IPS-20b (cell line): ENCODE data around the gene EP300.
"Not testable (repeated sequence)": the region's sequence is repeated elsewhere in the genome, so short reads cannot be mapped to it uniquely, and the experiment has no call there.

ENCODE experiments used
- H3K27ac ChIP-seq: one replicate; pipeline ENCODE4 v1.5.1; 2013; ENCODE audit warnings: low read length
- H3K27me3 ChIP-seq: 2 replicates; pipeline ENCODE4 v1.6.1; 2013; ENCODE audit warnings: mild to moderate bottlenecking, low read length, inconsistent platforms; ENCODE audit not compliant: insufficient read depth
- H3K36me3 ChIP-seq: 2 replicates; pipeline ENCODE4 v1.6.1; 2013; ENCODE audit warnings: low read depth, mild to moderate bottlenecking, inconsistent platforms, low read length, moderate library complexity; ENCODE audit not compliant: insufficient read depth
- H3K4me1 ChIP-seq: 2 replicates; pipeline ENCODE4 v1.6.1; 2013; ENCODE audit warnings: mild to moderate bottlenecking, control low read depth, inconsistent platforms, low read length, moderate library complexity; ENCODE audit not compliant: insufficient read depth
- H3K4me3 ChIP-seq: 2 replicates; pipeline ENCODE4 v1.5.1; 2013; ENCODE audit warnings: mild to moderate bottlenecking, low read length, inconsistent platforms
- H3K9ac ChIP-seq: 2 replicates; pipeline ENCODE4 v1.6.1; 2013; ENCODE audit warnings: low read depth, mild to moderate bottlenecking, inconsistent platforms, low read length, moderate library complexity
- H3K9me3 ChIP-seq: 2 replicates; pipeline ENCODE4 v1.6.1; 2013; ENCODE audit warnings: mild to moderate bottlenecking, low read depth, low read length, inconsistent platforms; ENCODE audit not compliant: insufficient read depth

The EP300 gene

GRCh38 chr22:41117127-41117965 lies 25.0 kb downstream of the EP300 start:
- peaks cover 71% of the 10 kb centered on the region for H3K36me3 ChIP-seq
- no peaks in the 10 kb centered on the region for H3K27me3 ChIP-seq
- H3K9ac ChIP-seq: no peak overlapping the region
- no peaks in the 10 kb centered on the region for H3K4me1 ChIP-seq
- no peaks in the 10 kb centered on the region for H3K9me3 ChIP-seq
- H3K27ac ChIP-seq: no peak overlapping the region
- H3K4me3 ChIP-seq: no peak overlapping the region

- H3K27ac ChIP-seq: no peak overlapping the region
- no peaks in the 10 kb centered on the region for H3K9me3 ChIP-seq
- H3K4me1 ChIP-seq: no peaks in the 10 kb centered on the region
- no peak overlapping the region for H3K9ac ChIP-seq
- no peak overlapping the region for H3K4me3 ChIP-seq
- H3K36me3 ChIP-seq: peaks cover 87% of the 10 kb centered on the region
- H3K27me3 ChIP-seq: no peaks in the 10 kb centered on the region
Observed at GRCh38 chr22:41123151-41123550, 30.8 kb downstream of the EP300 start.

- Histone ChIP-seq H3K4me3 (no peak overlapping the region), H3K9ac (no peak overlapping the region), H3K27ac (no peak overlapping the region), H3K27me3 (no peaks in the 10 kb centered on the region), H3K9me3 (no peaks in the 10 kb centered on the region), H3K4me1 (no peaks in the 10 kb centered on the region), H3K36me3 (peaks cover 89% of the 10 kb centered on the region)
Observed at GRCh38 chr22:41124086-41124485, 31.7 kb downstream of the EP300 start.

- Histone ChIP-seq H3K27me3 (no peaks in the 10 kb centered on the region), H3K4me3 (no peak overlapping the region), H3K9ac (no peak overlapping the region), H3K27ac (no peak overlapping the region), H3K36me3 (peaks cover 90% of the 10 kb centered on the region), H3K4me1 (no peaks in the 10 kb centered on the region), H3K9me3 (no peaks in the 10 kb centered on the region)
Observed at GRCh38 chr22:41127451-41127850, 35.1 kb downstream of the EP300 start.

GRCh38 chr22:41128606-41129005 lies 36.2 kb downstream of the EP300 start:
- Histone ChIP-seq H3K36me3 (peaks cover 92% of the 10 kb centered on the region), H3K9me3 (no peaks in the 10 kb centered on the region), H3K27ac (no peak overlapping the region), H3K27me3 (no peaks in the 10 kb centered on the region), H3K9ac (no peak overlapping the region), H3K4me1 (no peaks in the 10 kb centered on the region), H3K4me3 (no peak overlapping the region)

GRCh38 chr22:41132550-41132949 lies 40.2 kb downstream of the EP300 start:
- H3K27ac ChIP-seq: no peak overlapping the region
- no peak overlapping the region for H3K4me3 ChIP-seq
- H3K9me3 ChIP-seq: no peaks in the 10 kb centered on the region
- H3K27me3 ChIP-seq: no peaks in the 10 kb centered on the region
- peaks cover 100% of the 10 kb centered on the region for H3K36me3 ChIP-seq
- H3K9ac ChIP-seq: no peak overlapping the region
- H3K4me1 ChIP-seq: no peaks in the 10 kb centered on the region

- Histone ChIP-seq H3K9ac (no peak overlapping the region), H3K4me1 (no peaks in the 10 kb centered on the region), H3K4me3 (no peak overlapping the region), H3K9me3 (no peaks in the 10 kb centered on the region; the same call in 1 of the 2 replicates), H3K36me3 (peaks cover 100% of the 10 kb centered on the region), H3K27me3 (no peaks in the 10 kb centered on the region), H3K27ac (no peak overlapping the region)
Observed at GRCh38 chr22:41140365-41140957, 48.1 kb downstream of the EP300 start.

GRCh38 chr22:41145921-41146320 lies 53.5 kb downstream of the EP300 start:
- H3K27ac ChIP-seq, H3K4me1 ChIP-seq, H3K9me3 ChIP-seq, H3K27me3 ChIP-seq, H3K4me3 ChIP-seq, H3K9ac ChIP-seq: not testable (repeated sequence)
- H3K36me3 ChIP-seq: peaks cover 99% of the 10 kb centered on the region

- Histone ChIP-seq H3K36me3 (peaks cover 99% of the 10 kb centered on the region), H3K9me3 (no peaks in the 10 kb centered on the region), H3K4me3 (no peak overlapping the region), H3K27me3 (no peaks in the 10 kb centered on the region), H3K4me1 (no peaks in the 10 kb centered on the region), H3K9ac (no peak overlapping the region), H3K27ac (no peak overlapping the region)
Observed at GRCh38 chr22:41146573-41146972, 54.2 kb downstream of the EP300 start.

GRCh38 chr22:41147722-41148121 lies 55.3 kb downstream of the EP300 start:
- Histone ChIP-seq H3K36me3 (peaks cover 99% of the 10 kb centered on the region), H3K9me3 (no peaks in the 10 kb centered on the region), H3K4me3 (no peak overlapping the region), H3K27ac (no peak overlapping the region), H3K9ac (no peak overlapping the region), H3K4me1 (no peaks in the 10 kb centered on the region), H3K27me3 (no peaks in the 10 kb centered on the region)

GRCh38 chr22:41152902-41153301 lies 60.5 kb downstream of the EP300 start:
- Histone ChIP-seq H3K4me3 (no peak overlapping the region), H3K27me3 (no peaks in the 10 kb centered on the region), H3K9ac (no peak overlapping the region), H3K36me3 (peaks cover 100% of the 10 kb centered on the region), H3K4me1 (no peaks in the 10 kb centered on the region), H3K27ac (no peak overlapping the region), H3K9me3 (no peaks in the 10 kb centered on the region)

GRCh38 chr22:41157083-41157482 lies 64.7 kb downstream of the EP300 start:
- H3K36me3 ChIP-seq: peaks cover 99% of the 10 kb centered on the region
- no peaks in the 10 kb centered on the region for H3K27me3 ChIP-seq
- no peak overlapping the region for H3K27ac ChIP-seq
- no peak overlapping the region for H3K9ac ChIP-seq
- H3K4me1 ChIP-seq: no peaks in the 10 kb centered on the region
- no peak overlapping the region for H3K4me3 ChIP-seq
- H3K9me3 ChIP-seq: no peaks in the 10 kb centered on the region
